A549 (cell line): ENCODE measurements around the gene KIF1A. TPM values are rescaled to one million over a fixed set of nuclear protein-coding genes. Genes with fewer than 3 reads are reported as not detected.

Source experiments
- ATAC-seq, 2 experiments: fragments of 200-7000 bp in 1 of 2; fragments of >200 bp in 1 of 2; cut with Nextera tagmentation in 1 of 2; cut with Tn5 transposase in 1 of 2; 3 replicates each; pipeline versions ENCODE4 v1.8.0 to v1.9.1; 2018 to 2020; ENCODE audit warnings: mild to moderate bottlenecking in 1 of 2, moderate library complexity in 1 of 2
- CTCF ChIA-PET: fragments of 300-600 bp; sonication (Branson Sonifier 250); formaldehyde crosslinking; extraction: SDS; loops from one replicate; lab custom pipeline; 2021; ENCODE audit warnings: antibody characterized with exemption, inconsistent platforms; lab: Yijun Ruan, JAX
- POLR2A ChIA-PET: fragments of 350-600 bp; formaldehyde crosslinking; extraction: SDS; loops from one replicate; lab custom pipeline; 2021; ENCODE audit warnings: antibody characterized with exemption, inconsistent platforms; lab: Yijun Ruan, JAX
- DNase-seq, 2 experiments: peaks; one replicate each; pipeline versions ENCODE4 v3.0.0 to v3.0.0-alpha.2; 2011 to 2016; ENCODE audit warnings: low read depth in 1 of 2, low spot score in 1 of 2
- FAIRE-seq: peaks from 2 replicates; lab custom pipeline; 2011; peaks lifted over from hg19 to GRCh38; lab: Jason Lieb, UNC
- H3K27ac ChIP-seq, 2 experiments: fragments of >200 bp; sonication (Bioruptor Twin); formaldehyde crosslinking; 3 replicates each; pipeline ENCODE4 v1.5.1; 2016 to 2017
- H3K4me1 ChIP-seq: fragments of >200 bp; sonication (Bioruptor Twin); formaldehyde crosslinking; 3 replicates; pipeline ENCODE4 v1.6.1; 2016
- H3K4me2 ChIP-seq: fragments of >200 bp; sonication (Bioruptor Twin); formaldehyde crosslinking; 3 replicates; pipeline ENCODE4 v1.6.1; 2016
- H3K4me3 ChIP-seq: fragments of >200 bp; sonication (Bioruptor Twin); formaldehyde crosslinking; 3 replicates; pipeline ENCODE4 v1.5.1; 2016
- H3K9me3 ChIP-seq: fragments of >200 bp; sonication (Bioruptor Twin); formaldehyde crosslinking; 3 replicates; pipeline ENCODE4 v1.6.1; 2016
- CBX8 ChIP-seq: fragments of 200-600 bp; sonication (generic); IDR thresholded peaks from 2 replicates; pipeline ENCODE4 v1.6.1; 2016
- CEBPB ChIP-seq, 2 experiments: fragments of >200 bp in 1 of 2; sonication (Bioruptor Twin) in 1 of 2; formaldehyde crosslinking in 1 of 2; IDR thresholded peaks; 2 replicates each; pipeline ENCODE4 v1.6.1; 2012 to 2016
- CHD2 ChIP-seq: fragments of 150-350 bp; IDR thresholded peaks from 2 replicates; pipeline ENCODE4 v1.6.1; 2014; ENCODE audit warnings: low read length; ENCODE audit not compliant: partially characterized antibody
- CTCF ChIP-seq: fragments of >200 bp; sonication (Bioruptor Twin); formaldehyde crosslinking; IDR thresholded peaks from 3 replicates; pipeline ENCODE4 v1.5.1; 2016
- FOSB ChIP-seq: fragments of 250-450 bp; sonication (Bioruptor Pico); IDR thresholded peaks from 2 replicates; pipeline ENCODE4 v1.5.0; 2020; ENCODE audit warnings: mild to moderate bottlenecking, moderate library complexity
- HOXA7 ChIP-seq: fragments of 250-450 bp; sonication (Bioruptor Pico); IDR thresholded peaks from 2 replicates; pipeline ENCODE4 v1.5.0; 2020; ENCODE audit warnings: mild to moderate bottlenecking, moderate library complexity
- HOXB13 ChIP-seq: fragments of 250-450 bp; sonication (Bioruptor Pico); IDR thresholded peaks from 2 replicates; pipeline ENCODE4 v1.5.0; 2020; ENCODE audit warnings: low read depth, mild to moderate bottlenecking, moderate library complexity
- MYC ChIP-seq: IDR thresholded peaks from 2 replicates; pipeline ENCODE4 v1.6.1; 2012; ENCODE audit warnings: mild to moderate bottlenecking, inconsistent platforms, low read length, improper control_type of control experiment, borderline replicate concordance
- NR3C1 ChIP-seq: fragments of >200 bp; sonication (Bioruptor Twin); formaldehyde crosslinking; IDR thresholded peaks from 3 replicates; pipeline ENCODE4 v1.6.1; 2017
- PHF8 ChIP-seq: fragments of 200-600 bp; sonication (generic); IDR thresholded peaks from 2 replicates; pipeline ENCODE4 v1.6.1; 2016; ENCODE audit warnings: low read depth, mild to moderate bottlenecking, antibody characterized with exemption, moderate library complexity, borderline replicate concordance
- POLR2A ChIP-seq: IDR thresholded peaks from 2 replicates; pipeline ENCODE4 v1.6.1; 2012; ENCODE audit warnings: mild to moderate bottlenecking, low read length
- TP53 ChIP-seq: fragments of 250-450 bp; sonication (Bioruptor Pico); IDR thresholded peaks from 2 replicates; pipeline ENCODE4 v1.5.0; 2021; ENCODE audit warnings: mild to moderate bottlenecking, moderate library complexity
- USF2 ChIP-seq: fragments of 450-650 bp; IDR thresholded peaks from 2 replicates; pipeline ENCODE4 v1.6.1; 2014; ENCODE audit warnings: antibody characterized with exemption
- ZNF302 ChIP-seq: fragments of 250-450 bp; sonication (Bioruptor Pico); IDR thresholded peaks from 2 replicates; pipeline ENCODE4 v1.9.0; 2021; ENCODE audit warnings: inconsistent platforms, mild to moderate bottlenecking, moderate library complexity
- WGBS: methylation state at CpG from one replicate; pipeline ENCODE4 v1.1.6; 2017; ENCODE audit errors: missing lambda C conversion rate; 5-methylcytosine and 5-hydroxymethylcytosine counted together
- polyA plus RNA-seq, 4 experiments: library from polyadenylated mRNA; depleted of rRNA in 3 of 4; stranded (reverse); fragments of >200 nt; fragmentation: RNase III in 1 of 4; extraction: RNeasy Plus Mini Kit Qiagen cat#74134 plus additional on column Dnase treatment in 1 of 4; gene quantifications; 2 replicates in 3 of 4; 3 replicates in 1 of 4; pipeline ENCODE4 v1.2.3, GENCODE V29; 2011 to 2017
- TF ChIP-seq, protein P1 (sequence below): fragments of 150-350 bp; IDR thresholded peaks from 2 replicates; pipeline ENCODE4 v1.6.1; 2014; ENCODE audit warnings: low read depth, mild to moderate bottlenecking, low read length

The KIF1A gene
- polyA plus RNA-seq, 2 of the 4 experiments (the other 2 are of a cell fraction) = 0.28 to 0.50 TPM

DNA sequence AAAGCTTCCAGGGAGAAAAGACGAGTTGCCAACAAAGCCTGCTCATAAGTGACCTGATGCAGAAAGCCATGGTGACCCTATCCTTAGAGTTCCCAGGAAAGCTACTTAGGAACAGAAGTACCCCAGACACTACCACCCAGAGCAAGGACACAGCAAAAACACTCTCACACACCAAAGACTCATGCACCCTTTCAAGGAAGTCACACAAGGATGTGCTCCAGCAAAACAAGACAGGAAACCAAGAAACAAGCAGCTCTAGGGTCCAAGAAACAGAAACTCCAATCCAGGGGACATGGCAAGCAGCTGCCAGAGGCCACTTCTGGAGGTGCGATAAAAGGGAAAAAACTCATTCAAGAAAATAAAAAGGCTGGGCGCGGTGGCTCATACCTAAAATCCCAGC lies 5.7 kb downstream of the KIF1A start:
- H3K27ac ChIP-seq = no peak overlapping the region
- CTCF ChIA-PET = interaction anchor here (0.8 to 1.5 kb wide), 3 partner anchors 9 to 37 kb away, joined by 3 to 4 read pairs (median 4); no protein-coding TSS in a partner anchor
- DNase-seq (no peak), ATAC-seq (no peak)
- WGBS = 71% methylated on average over 4 of the region's 4 CpGs
- peaks cover 4% of the 10 kb centered on the region; the same call in 2 of the 3 replicates for H3K4me1 ChIP-seq
- TF ChIP-seq USF2 = no peak
- TF ChIP-seq NR3C1 = no peak
- TF ChIP-seq, all 56 proteins: peak for 0
- H3K4me3 ChIP-seq = no peak overlapping the region
- H3K4me2 ChIP-seq = no peak overlapping the region
- POLR2A ChIA-PET = no interaction called here
- H3K9me3 ChIP-seq = peaks cover 22% of the 10 kb centered on the region
- FAIRE-seq = no peak

GRCh38 chr2:240813231-240813921 lies 6.6 kb downstream of the KIF1A start:
- FAIRE-seq = no peak
- Histone ChIP-seq H3K4me3 (no peak overlapping the region), H3K4me1 (no peaks in the 10 kb centered on the region), H3K4me2 (no peak overlapping the region), H3K9me3 (peaks cover 22% of the 10 kb centered on the region), H3K27ac (no peak overlapping the region)
- no peak for TF ChIP-seq ZNF302 (CRISPR knock-in tag)
- no peak for TF ChIP-seq CHD2
- no peak for TF ChIP-seq FOSB (CRISPR knock-in tag)
- no peak for DNase-seq
- ATAC-seq = no peak
- ChIA-PET POLR2A (no interaction called here), CTCF (no interaction called here)
- WGBS = 63% methylated on average over 11 of the region's 17 CpGs

DNA sequence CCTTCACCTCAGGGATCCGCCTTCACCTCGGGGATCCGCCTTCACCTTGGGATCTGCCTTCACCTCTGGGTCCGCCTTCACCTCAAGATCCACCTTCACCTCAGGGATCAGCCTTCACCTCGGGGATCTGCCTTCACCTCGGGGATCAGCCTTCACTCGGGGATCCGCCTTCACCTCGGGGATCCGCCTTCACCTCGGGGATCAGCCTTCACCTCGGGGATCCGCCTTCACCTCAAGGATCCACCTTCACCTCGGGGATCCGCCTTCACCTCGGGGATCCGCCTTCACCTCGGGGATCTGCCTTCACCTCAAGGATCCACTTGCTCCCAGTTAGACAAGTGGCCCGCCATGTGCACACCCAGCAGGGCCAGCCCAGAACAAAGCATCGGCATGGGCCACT lies 7.3 kb downstream of the KIF1A start:
- no peak for FAIRE-seq
- CTCF ChIA-PET = no interaction called here
- POLR2A ChIA-PET = no interaction called here
- no peak overlapping the region for H3K4me3 ChIP-seq
- H3K9me3 ChIP-seq = peaks cover 22% of the 10 kb centered on the region
- no peaks in the 10 kb centered on the region for H3K4me1 ChIP-seq
- no peak for ATAC-seq
- no peak overlapping the region for H3K27ac ChIP-seq
- WGBS = 64% methylated on average over 20 of the region's 20 CpGs
- TF ChIP-seq TP53 (CRISPR knock-in tag) (no peak), POLR2A (no peak), HOXB13 (no peak), CBX8 (no peak), HOXA7 (no peak), CEBPB (IDR thresholded peaks at IDR 0.05) (no peak), CHD2 (no peak), NR3C1 (no peak)
- TF ChIP-seq, protein P1, sequence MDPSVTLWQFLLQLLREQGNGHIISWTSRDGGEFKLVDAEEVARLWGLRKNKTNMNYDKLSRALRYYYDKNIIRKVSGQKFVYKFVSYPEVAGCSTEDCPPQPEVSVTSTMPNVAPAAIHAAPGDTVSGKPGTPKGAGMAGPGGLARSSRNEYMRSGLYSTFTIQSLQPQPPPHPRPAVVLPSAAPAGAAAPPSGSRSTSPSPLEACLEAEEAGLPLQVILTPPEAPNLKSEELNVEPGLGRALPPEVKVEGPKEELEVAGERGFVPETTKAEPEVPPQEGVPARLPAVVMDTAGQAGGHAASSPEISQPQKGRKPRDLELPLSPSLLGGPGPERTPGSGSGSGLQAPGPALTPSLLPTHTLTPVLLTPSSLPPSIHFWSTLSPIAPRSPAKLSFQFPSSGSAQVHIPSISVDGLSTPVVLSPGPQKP = no peak
- no peak for DNase-seq
- no peak overlapping the region for H3K4me2 ChIP-seq

DNA sequence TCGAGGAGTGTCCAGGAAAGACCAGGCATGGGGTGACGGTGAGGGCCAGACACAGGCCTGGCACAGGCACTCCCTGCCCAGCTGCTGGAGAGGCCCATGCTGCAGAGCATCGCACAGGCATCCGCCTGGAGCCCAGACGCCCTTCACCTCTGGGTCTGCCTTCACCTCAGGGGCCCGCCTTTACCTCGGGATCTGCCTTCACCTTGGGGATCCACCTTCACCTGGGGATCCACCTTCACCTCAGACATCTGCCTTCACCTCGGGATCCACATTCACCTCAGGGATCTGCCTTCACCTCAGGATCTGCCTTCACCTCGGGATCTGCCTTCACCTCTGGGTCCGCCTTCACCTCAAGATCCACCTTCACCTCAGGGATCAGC lies 7.7 kb downstream of the KIF1A start:
- Histone ChIP-seq H3K9me3 (peaks cover 22% of the 10 kb centered on the region), H3K4me3 (no peak overlapping the region), H3K4me1 (no peaks in the 10 kb centered on the region), H3K4me2 (no peak overlapping the region), H3K27ac (no peak overlapping the region)
- CTCF ChIA-PET = no interaction called here
- TF ChIP-seq PHF8 (no peak), CTCF (no peak), ZNF302 (CRISPR knock-in tag) (no peak), MYC (no peak), CBX8 (no peak), CHD2 (no peak)
- 75% methylated on average over 10 of the region's 10 CpGs for WGBS
- no peak for DNase-seq
- POLR2A ChIA-PET = no interaction called here
- no peak for FAIRE-seq
- no peak for ATAC-seq
